Lung microvascular endothelial cell (primary cell): ENCODE measurements around the gene CLIP2. TPM values are rescaled to one million over a fixed set of nuclear protein-coding genes. Genes with fewer than 3 reads are reported as not detected.
"Not testable (repeated sequence)": the region's sequence is repeated elsewhere in the genome, so short reads cannot be mapped to it uniquely, and the experiment has no call there.

Experiments used
- DNase-seq, 2 donors: peaks; one replicate each; pipeline versions ENCODE4 v3.0.0 to v3.0.0-alpha.2; 2010; ENCODE audit warnings: low read depth in 2 of 2
- total RNA-seq: library from RNA; depleted of rRNA; stranded (reverse); fragments of >200 nt; gene quantifications from 2 replicates; pipeline ENCODE4 v1.2.1, GENCODE V29; 2014

Gene CLIP2
- total RNA-seq, 1 donor from 2014 or later, result 42.3 TPM

GRCh38 chr7:74297516-74298233 is 8.5 kb downstream of the CLIP2 start:
- DNase-seq, result no peak

- DNase-seq, result no peak
Measured at GRCh38 chr7:74299401-74299800, 10.2 kb downstream of the CLIP2 start.

GRCh38 chr7:74300926-74301325 is 11.7 kb downstream of the CLIP2 start:
- DNase-seq, result no peak

- DNase-seq, result no peak
Measured at GRCh38 chr7:74302745-74303221, 13.6 kb downstream of the CLIP2 start.

- no peak for DNase-seq
Measured at GRCh38 chr7:74304550-74304949, 15.3 kb downstream of the CLIP2 start.

- no peak for DNase-seq
Measured at GRCh38 chr7:74306004-74306729, 17.0 kb downstream of the CLIP2 start.

GRCh38 chr7:74306730-74307469 is 17.7 kb downstream of the CLIP2 start:
- DNase-seq, result peak; percentile 66 to 72

- DNase-seq, result peak in 1 of 2 donors; percentile 77
Measured at GRCh38 chr7:74307738-74308505, 18.7 kb downstream of the CLIP2 start.

GRCh38 chr7:74309181-74309580 is 20.0 kb downstream of the CLIP2 start:
- no peak for DNase-seq

GRCh38 chr7:74311305-74311744 is 22.1 kb downstream of the CLIP2 start:
- DNase-seq, result peak in 1 of 2 donors; percentile 41

GRCh38 chr7:74312418-74313028 is 23.3 kb downstream of the CLIP2 start:
- DNase-seq, result peak in 1 of 2 donors; percentile 66

GRCh38 chr7:74315891-74316290 is 26.7 kb downstream of the CLIP2 start:
- not testable (repeated sequence) for DNase-seq

- no peak for DNase-seq
Measured at GRCh38 chr7:74317146-74317782, 28.1 kb downstream of the CLIP2 start.

GRCh38 chr7:74318043-74318442 is 28.8 kb downstream of the CLIP2 start:
- no peak for DNase-seq

GRCh38 chr7:74320645-74321221 is 31.5 kb downstream of the CLIP2 start:
- no peak for DNase-seq

GRCh38 chr7:74322892-74323291 is 33.7 kb downstream of the CLIP2 start:
- not testable (repeated sequence) for DNase-seq

GRCh38 chr7:74324531-74325209 is 35.5 kb downstream of the CLIP2 start:
- no peak for DNase-seq

- no peak for DNase-seq
Measured at GRCh38 chr7:74325210-74325565, 36.0 kb downstream of the CLIP2 start.

GRCh38 chr7:74329225-74329624 is 40.0 kb downstream of the CLIP2 start:
- no peak for DNase-seq
